Measurements from ENCODE around the gene ITPKB.

The ITPKB gene

GRCh38 chr1:226626577-226626956, 112.5 kb downstream of the ITPKB start:
- Histone ChIP-seq H3K36me3 (ENCODE audit: control insufficient read depth, insufficient read depth, low read length) (no peaks in the 10 kb centered on the region), H3K27me3 (replicated peaks; ENCODE audit: control insufficient read depth, insufficient read depth, low read length) (no peaks in the 10 kb centered on the region), H3K4me3 (replicated peaks; ENCODE audit: low read depth, low read length) (no peak overlapping the region)
- peak; percentile 67 for DNase-seq (ENCODE audit: extremely low read depth, insufficient read length)
- TF ChIP-seq, protein P1, sequence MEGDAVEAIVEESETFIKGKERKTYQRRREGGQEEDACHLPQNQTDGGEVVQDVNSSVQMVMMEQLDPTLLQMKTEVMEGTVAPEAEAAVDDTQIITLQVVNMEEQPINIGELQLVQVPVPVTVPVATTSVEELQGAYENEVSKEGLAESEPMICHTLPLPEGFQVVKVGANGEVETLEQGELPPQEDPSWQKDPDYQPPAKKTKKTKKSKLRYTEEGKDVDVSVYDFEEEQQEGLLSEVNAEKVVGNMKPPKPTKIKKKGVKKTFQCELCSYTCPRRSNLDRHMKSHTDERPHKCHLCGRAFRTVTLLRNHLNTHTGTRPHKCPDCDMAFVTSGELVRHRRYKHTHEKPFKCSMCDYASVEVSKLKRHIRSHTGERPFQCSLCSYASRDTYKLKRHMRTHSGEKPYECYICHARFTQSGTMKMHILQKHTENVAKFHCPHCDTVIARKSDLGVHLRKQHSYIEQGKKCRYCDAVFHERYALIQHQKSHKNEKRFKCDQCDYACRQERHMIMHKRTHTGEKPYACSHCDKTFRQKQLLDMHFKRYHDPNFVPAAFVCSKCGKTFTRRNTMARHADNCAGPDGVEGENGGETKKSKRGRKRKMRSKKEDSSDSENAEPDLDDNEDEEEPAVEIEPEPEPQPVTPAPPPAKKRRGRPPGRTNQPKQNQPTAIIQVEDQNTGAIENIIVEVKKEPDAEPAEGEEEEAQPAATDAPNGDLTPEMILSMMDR (IDR thresholded peaks at IDR 0.05; ENCODE audit: insufficient read depth, low read length, poor library complexity, severe bottlenecking), result peak; percentile 95

GRCh38 chr1:226625832-226626576, 113.1 kb downstream of the ITPKB start:
- DNase-seq (ENCODE audit: extremely low read depth, insufficient read length), result no peak
- TF ChIP-seq, protein P1 (IDR thresholded peaks at IDR 0.05; ENCODE audit: insufficient read depth, low read length, poor library complexity, severe bottlenecking), result no peak
- no peaks in the 10 kb centered on the region for H3K27me3 ChIP-seq (replicated peaks; ENCODE audit: control insufficient read depth, insufficient read depth, low read length)
- H3K4me3 ChIP-seq (replicated peaks; ENCODE audit: low read depth, low read length), result no peak overlapping the region
- no peaks in the 10 kb centered on the region for H3K36me3 ChIP-seq (ENCODE audit: control insufficient read depth, insufficient read depth, low read length)

GRCh38 chr1:226625326-226625725, 113.8 kb downstream of the ITPKB start:
- Histone ChIP-seq H3K27me3 (replicated peaks; ENCODE audit: control insufficient read depth, insufficient read depth, low read length) (no peaks in the 10 kb centered on the region), H3K36me3 (ENCODE audit: control insufficient read depth, insufficient read depth, low read length) (no peaks in the 10 kb centered on the region), H3K4me3 (replicated peaks; ENCODE audit: low read depth, low read length) (no peak overlapping the region)
- DNase-seq (ENCODE audit: extremely low read depth, insufficient read length), result no peak
- TF ChIP-seq, protein P1 (IDR thresholded peaks at IDR 0.05; ENCODE audit: insufficient read depth, low read length, poor library complexity, severe bottlenecking), result no peak

GRCh38 chr1:226624526-226624925, 114.6 kb downstream of the ITPKB start:
- no peak for DNase-seq (ENCODE audit: extremely low read depth, insufficient read length)
- Histone ChIP-seq H3K27me3 (replicated peaks; ENCODE audit: control insufficient read depth, insufficient read depth, low read length) (no peaks in the 10 kb centered on the region), H3K36me3 (ENCODE audit: control insufficient read depth, insufficient read depth, low read length) (no peaks in the 10 kb centered on the region), H3K4me3 (replicated peaks; ENCODE audit: low read depth, low read length) (no peak overlapping the region)
- TF ChIP-seq, protein P1 (IDR thresholded peaks at IDR 0.05; ENCODE audit: insufficient read depth, low read length, poor library complexity, severe bottlenecking), result no peak

GRCh38 chr1:226622012-226622411, 117.1 kb downstream of the ITPKB start:
- TF ChIP-seq, protein P1 (IDR thresholded peaks at IDR 0.05; ENCODE audit: insufficient read depth, low read length, poor library complexity, severe bottlenecking), result no peak
- Histone ChIP-seq H3K27me3 (replicated peaks; ENCODE audit: control insufficient read depth, insufficient read depth, low read length) (no peaks in the 10 kb centered on the region), H3K4me3 (replicated peaks; ENCODE audit: low read depth, low read length) (no peak overlapping the region), H3K36me3 (ENCODE audit: control insufficient read depth, insufficient read depth, low read length) (no peaks in the 10 kb centered on the region)
- DNase-seq (ENCODE audit: extremely low read depth, insufficient read length), result no peak
